ENCODE results near the gene MLXIP.

Gene MLXIP

GRCh38 chr12:122076743-122077495 is 1.6 kb upstream of the MLXIP start:
- no peak overlapping the region for H3K4me3 ChIP-seq (ENCODE audit: low read depth, low read length)

DNA sequence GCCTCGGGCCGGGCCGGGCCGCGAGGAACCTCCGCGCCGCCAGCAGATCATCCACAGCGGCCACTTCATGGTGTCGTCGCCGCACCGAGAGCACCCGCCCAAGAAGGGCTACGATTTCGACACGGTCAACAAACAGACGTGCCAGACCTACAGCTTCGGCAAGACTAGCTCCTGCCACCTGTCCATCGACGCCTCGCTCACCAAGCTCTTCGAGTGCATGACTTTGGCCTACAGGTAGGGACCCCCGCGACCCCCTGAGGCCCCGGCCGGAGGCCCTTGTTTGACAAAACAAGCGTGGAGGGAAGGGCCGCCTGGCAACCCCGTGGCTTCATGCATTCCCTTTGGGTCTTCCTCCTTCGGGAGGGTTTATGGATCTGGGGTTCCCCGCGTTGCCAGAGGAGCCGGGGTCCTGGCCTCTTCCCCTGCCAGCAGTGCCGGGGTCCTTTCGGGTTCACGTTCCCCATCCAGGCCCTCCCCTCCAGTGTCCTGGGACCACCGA is 526 bp downstream of the MLXIP start:
- peak overlapping the region; percentile 54 for H3K4me3 ChIP-seq (ENCODE audit: low read depth, low read length)

GRCh38 chr12:122079532-122080081 is 1.1 kb downstream of the MLXIP start:
- peak overlapping the region; percentile 54 for H3K4me3 ChIP-seq (ENCODE audit: low read depth, low read length)

GRCh38 chr12:122080149-122081082 is 1.9 kb downstream of the MLXIP start:
- H3K4me3 ChIP-seq (ENCODE audit: low read depth, low read length) = no peak overlapping the region

GRCh38 chr12:122081083-122081696 is 2.6 kb downstream of the MLXIP start:
- H3K4me3 ChIP-seq (ENCODE audit: low read depth, low read length) = no peak overlapping the region

DNA sequence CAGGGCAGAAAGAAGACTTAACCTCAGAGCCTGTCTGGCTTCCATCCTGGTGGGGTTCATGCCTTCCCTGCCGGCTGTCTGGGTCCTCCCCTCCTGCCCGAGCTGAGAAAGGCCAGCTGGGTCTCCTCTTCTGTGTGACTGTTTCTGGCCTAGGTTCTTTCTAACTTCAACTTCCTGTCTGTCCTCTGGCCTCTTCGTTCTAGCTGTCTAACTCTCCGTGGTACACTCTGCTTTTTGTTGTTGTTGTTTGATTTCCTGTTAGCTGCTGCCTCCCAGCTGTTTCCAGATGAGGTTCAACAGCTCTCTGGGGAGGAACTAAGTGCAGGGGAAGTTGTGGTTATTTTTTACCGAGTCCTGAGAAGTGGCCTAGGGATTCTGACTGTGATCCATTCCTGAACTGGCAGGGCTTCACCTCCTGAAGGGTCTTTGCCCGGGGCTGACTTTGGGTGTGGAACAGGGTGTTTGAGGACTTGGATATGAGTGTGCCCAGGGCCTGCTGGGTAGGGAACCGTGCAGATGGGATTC is 3.2 kb downstream of the MLXIP start:
- H3K4me3 ChIP-seq (ENCODE audit: low read depth, low read length) = no peak overlapping the region

GRCh38 chr12:122082621-122083356 is 4.2 kb downstream of the MLXIP start:
- H3K4me3 ChIP-seq (ENCODE audit: low read depth, low read length) = no peak overlapping the region

- no peak overlapping the region for H3K4me3 ChIP-seq (ENCODE audit: low read depth, low read length)
Measured at GRCh38 chr12:122084857-122085405, 6.4 kb downstream of the MLXIP start.

- no peak overlapping the region for H3K4me3 ChIP-seq (ENCODE audit: low read depth, low read length)
Measured at GRCh38 chr12:122085591-122085990, 7.0 kb downstream of the MLXIP start.

DNA sequence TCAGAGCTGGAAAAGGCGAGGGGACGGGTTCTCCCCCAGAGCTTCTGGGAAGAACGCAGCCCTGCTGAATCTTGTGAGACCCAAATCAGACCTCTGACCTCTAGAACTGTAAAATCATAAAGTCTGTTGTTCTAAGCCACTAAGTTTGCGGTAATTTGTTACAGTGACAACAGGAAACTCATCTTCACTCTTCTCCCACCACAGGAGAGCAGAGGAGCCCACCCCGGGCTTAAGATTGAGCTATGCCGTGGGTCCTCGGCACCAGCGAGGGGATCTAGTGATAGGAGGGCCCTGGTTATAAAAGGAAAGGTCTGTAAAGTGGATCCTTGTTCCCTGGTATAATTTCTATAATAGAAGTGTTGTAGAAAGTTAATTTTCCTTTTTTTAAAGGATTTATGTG is 7.6 kb downstream of the MLXIP start:
- no peak overlapping the region for H3K4me3 ChIP-seq (ENCODE audit: low read depth, low read length)

DNA sequence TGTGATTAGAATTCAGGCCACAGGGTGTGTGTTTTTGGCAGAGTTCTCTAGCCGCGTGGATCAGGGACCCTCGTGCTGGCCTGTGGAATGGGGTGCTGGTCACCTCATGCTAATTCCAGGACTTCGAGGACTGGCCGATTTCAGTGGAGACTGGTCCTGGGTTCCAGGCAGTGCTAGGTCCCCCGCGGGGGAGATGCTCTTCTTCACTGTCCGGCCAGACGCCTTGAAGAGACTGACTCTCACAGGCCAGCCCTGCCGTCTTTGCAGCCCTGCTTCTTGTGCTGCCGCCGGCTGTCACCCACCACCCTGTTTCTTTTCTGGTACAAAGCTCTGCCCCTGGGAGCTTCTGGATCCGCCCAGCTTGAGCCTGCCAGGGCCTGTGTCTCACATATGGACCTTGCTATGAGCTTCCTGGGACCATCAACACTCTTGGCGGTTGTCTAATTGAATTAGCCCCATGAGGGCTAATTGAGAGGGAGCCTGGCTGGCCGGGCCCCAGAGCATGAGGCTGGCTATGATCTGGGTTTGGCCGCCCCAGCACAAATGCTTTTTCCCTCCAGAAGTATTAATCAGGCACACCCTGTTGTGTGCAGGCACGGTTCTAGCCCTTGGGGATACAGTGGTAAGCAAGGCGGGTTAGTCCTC is 8.2 kb downstream of the MLXIP start:
- no peak overlapping the region for H3K4me3 ChIP-seq (ENCODE audit: low read depth, low read length)

GRCh38 chr12:122087431-122088178 is 9.0 kb downstream of the MLXIP start:
- H3K4me3 ChIP-seq (ENCODE audit: low read depth, low read length) = no peak overlapping the region

DNA sequence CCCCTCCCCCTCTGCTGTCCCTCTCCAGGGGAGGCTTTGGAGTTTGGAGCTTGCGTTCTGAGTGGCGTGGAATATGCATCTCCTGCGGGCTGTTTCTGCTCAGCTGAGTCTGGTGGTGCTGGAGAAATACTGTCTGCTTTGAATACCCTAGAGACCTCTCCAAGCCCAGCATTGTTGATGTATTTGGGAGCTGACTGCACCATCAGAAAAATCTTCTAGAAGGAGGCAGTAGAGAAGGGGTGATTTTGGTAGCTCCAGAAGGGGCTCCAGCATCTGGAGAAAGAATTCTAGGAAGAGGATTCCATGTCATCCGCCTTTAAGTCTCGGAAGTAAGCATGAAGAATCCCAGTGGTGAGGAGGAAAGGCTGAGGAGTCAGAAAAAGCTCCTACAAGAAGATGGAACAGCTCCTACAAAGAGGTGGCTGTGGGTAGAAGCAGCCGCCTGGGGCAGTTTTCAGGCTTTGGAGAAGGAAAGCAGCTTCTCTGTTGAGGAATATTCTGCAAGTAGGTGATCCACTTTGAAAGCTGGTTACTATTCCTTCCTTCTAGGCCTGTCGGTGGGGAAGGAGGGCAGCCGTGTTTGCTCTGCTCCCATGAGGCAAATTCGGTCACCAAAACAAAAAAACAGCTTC is 9.7 kb downstream of the MLXIP start:
- H3K4me3 ChIP-seq (ENCODE audit: low read depth, low read length) = no peak overlapping the region

GRCh38 chr12:122089077-122089476 is 10.5 kb downstream of the MLXIP start:
- no peak overlapping the region for H3K4me3 ChIP-seq (ENCODE audit: low read depth, low read length)

- H3K4me3 ChIP-seq (ENCODE audit: low read depth, low read length) = no peak overlapping the region
Measured at GRCh38 chr12:122090759-122091515, 12.4 kb downstream of the MLXIP start.

DNA sequence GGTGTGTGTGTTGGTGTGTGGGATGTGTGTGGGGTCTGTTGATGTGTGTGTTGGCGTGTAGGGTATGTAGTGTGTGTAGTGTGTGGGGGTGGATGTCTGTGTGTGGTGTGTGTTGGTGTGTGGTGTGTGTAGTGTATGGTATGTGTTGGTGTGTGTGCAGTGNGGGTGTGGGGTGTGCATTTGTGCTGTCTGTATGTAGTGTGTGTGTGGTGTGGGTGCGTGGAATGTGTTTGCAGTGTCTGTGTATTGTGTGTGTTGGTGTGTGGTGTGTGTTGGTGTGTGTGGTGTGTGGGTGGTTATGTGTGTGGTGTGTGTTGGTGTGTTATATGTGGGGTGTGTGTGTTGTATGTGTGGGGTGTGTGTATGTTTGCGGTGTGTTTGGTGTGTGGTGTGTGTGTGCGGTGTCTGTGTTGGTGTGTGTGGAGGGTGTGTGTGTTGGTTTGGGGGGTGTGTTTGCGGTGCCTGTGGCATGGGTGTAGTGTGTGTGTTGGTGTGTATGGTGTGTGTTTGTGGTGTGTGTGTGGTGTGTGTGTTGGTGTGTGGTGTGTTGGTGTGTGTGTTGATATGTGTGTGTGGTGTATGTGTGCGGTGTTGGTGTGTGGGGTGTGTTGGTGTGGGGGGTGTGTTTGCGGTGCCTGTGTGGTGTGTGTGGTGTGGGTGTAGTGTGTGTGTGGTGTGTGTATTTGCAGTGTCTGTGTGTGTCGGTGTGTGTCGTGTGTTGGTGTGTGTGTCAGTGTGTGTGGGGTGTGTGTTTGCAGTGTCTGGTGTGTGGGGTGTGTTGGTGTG is 14.7 kb downstream of the MLXIP start:
- H3K4me3 ChIP-seq (ENCODE audit: low read depth, low read length) = no peak overlapping the region

Data from iPS-11a (cell line).